Hematopoietic multipotent progenitor cell treated with erythropoietin and hydrocortisone succinate and interleukin-3 and kit ligand, for 17 days (in vitro differentiated cells): ENCODE measurements around the gene PLCB1.
"Not testable (repeated sequence)": the region's sequence is repeated elsewhere in the genome, so short reads cannot be mapped to it uniquely, and the experiment has no call there.

Experiments used
- DNase-seq: peaks from one replicate; pipeline ENCODE4 v3.0.0-alpha.2; 2015; ENCODE audit warnings: low spot score

Gene PLCB1

DNA sequence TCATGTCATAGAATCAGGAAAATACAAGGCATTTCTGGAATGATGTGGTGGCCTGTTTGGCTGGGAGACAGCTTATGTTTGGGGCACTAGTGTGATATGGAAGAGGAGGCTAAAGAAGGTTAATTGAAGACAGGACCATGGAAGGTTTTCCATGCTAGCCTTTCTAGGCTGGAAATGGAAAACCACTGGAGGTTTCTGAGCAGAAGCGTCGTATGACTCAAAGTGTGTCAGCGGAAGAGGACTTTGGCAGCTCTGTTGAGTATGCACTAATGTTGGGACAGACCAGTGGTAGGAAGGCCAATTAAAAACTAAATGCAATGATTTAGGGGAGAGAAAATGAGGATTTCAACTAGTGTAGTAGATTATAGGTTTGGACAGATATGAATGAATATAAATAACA lies 413.1 kb downstream of the PLCB1 start:
- no peak for DNase-seq

DNA sequence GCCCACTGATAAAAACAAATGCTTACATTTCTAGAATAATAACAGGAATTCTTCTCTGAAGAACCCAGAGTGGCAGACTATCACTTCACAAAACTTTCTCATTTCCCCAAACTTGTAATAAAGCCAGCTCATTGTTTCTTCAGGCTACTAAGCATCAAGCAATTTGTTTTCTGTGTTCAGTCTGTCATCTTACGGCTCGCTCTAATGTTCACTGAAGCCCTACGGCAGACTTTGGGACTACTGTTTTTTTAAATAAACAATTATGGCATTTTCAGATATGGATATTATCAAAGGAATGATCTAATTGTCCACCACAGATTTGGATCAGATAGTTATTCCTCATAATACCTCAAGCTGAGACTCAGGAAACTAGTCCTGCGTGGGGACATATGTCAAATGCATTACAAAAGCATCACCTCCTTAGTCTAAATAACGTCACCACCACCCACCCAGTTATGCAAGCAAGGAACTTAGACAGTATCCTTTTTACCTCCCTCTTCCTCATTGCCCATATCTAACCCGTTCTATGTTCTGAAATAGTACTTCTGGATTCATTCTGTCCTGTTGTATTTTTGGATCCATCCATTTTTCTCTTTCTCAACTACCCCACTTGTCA lies 415.1 kb downstream of the PLCB1 start:
- no peak for DNase-seq

DNA sequence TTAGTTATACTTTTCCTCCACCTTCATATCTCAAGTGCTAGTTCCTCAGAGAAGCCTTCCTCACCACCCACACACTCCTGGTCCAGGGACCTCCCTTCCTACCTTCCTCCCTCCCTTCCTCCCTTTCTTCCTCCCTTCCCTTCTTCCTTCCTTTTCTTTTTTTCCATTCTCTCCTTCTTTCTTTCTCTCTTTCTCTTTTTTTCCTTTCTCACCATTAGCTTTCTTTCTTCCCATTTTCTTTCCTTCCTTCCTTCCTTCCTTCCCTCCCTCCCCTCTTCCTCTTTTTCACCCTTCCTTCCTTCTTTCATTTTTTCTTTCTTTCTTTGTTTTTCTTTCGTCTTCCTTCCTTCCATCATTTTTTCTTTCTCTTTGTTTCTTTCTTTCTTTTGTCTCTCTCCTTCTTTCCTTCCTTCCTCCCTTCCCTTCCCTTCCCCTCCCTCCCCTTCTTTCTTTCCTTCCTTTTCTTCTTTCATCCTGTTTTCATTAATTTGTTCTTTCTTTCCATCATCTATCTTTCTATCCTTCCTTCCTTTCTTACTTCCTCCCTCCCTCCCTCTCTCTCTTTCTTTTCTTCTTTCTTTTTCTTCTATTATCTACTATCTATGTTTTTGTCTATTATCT lies 416.0 kb downstream of the PLCB1 start:
- DNase-seq: no peak

DNA sequence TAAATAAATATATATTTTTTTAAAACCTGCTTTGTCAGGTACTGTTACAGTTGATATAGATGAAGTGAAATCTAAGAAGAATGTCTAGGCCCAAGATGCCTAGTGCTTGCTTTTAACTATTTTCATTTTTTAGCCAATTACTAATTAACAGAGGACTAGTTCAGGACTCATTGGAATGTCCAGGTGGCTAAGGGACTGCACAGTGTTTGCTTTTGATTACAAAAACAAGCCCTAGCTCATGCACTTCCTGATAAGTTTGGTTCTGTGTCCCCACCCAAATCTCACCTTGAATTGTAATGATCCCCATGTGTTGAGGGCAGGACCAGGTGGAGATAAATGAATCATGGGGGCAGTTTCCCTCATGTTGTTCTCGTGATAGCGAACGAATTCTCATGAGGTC lies 417.1 kb downstream of the PLCB1 start:
- DNase-seq: no peak

DNA sequence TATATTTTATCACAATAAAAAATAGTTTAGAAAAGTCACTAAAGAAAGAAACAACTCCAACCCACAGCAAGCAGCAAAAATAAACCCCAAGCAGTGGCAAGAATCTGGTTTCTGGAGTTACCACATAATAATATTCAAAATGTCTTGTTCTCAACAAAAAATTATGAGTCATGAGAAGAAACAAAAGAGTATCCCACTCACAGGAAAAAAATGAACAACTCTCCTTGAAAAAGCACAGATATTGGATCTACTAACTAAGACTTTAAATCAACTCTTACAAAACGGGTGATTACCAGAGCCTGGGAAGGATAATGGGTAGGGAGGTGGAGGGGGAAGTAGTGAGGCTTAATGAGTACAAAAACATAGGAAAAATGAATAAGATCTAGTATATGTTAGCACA lies 425.6 kb downstream of the PLCB1 start:
- no peak for DNase-seq

DNA sequence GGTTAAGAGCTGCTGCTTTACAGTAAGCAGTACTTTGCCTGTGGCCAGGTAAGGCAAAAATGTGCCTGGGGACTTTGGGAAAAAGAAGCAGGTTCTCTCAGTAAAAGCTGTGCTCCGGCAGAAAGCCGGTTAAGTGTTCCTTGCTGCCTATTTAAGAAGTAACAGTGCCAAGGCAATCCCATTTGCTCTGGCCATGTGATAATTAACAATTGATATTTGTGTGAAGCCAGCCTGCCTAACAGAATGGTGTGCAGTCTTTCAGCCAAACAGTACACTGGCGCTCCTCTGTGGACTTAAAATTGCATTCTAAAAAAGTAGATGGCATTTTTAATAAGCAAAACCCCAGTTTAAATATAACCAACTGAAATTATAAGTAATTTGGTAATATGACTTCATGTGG lies 430.3 kb downstream of the PLCB1 start:
- DNase-seq: no peak

DNA sequence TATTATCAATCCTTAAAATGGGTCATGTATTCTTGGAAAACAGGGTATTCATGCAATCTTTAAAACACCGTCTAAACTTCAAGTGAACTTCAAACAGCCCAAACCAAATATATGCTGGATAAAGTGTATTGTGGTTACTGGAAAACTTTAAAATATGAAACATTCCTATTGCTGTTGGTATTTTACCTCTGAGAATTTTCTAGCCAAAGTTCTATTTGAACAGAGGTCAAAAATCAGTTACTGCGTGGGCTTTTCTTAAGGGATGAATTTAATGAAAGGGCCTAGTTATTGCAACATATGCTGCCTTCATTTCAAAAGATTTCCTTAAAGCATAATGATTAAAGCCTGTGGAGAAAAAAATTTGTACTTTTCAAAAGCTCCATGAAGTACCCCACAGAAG lies 436.0 kb downstream of the PLCB1 start:
- DNase-seq: no peak

DNA sequence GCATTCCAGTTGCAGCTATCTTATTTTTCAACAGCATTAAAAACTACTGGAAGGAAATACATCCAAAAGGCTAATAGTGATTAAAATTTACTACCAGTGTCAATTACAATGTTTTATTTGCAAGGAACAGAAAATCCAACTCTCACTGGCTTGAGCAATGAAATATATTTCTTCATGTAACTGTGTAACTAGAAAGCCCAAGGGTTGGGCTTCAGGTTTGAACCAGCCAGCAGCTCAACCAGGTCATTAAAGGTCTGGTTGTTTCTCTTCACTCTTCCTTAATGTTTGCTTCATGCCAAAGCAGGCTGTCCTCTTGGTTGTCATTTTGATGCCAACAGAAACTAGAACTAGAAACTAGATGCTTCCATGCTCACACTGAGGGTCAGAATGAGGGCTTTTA lies 437.7 kb downstream of the PLCB1 start:
- DNase-seq: no peak

DNA sequence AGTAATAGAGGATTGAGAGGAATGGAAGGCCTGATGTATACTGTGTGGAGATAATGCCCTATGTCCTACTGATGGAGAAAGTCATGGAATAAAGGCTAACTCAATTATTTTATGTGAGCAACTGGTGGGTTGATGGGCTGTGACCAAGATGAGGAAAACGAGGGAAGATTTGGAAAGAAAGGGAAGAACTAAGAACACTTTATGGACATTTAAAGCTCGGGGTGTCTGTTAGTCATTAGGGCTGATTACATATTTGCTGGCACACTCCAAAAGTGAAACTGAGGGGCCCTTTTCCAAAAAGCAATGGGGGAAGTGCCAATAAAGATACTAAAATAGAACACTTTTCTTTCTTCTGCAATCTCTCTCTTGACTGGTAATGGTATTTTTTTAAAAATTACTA lies 439.5 kb downstream of the PLCB1 start:
- no peak for DNase-seq

DNA sequence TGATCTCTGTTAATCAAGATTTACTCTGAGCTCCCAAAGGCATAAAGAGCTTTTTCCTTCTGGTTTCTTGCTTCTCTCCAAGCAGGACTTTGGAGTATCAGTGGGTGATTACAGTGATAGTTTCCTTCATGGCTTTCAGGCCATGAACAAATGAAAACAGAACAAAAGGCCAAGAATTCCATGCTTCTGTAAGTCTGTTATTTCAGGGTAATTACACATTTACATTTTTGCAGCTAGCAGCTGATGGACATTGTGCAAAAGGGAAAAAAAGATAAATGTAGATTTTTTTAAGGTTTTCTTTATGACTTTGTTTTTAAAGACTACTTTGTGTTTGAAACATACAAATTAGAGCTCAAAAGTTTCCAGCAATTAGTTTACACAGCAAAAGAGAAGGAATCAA lies 441.6 kb downstream of the PLCB1 start:
- DNase-seq: no peak

DNA sequence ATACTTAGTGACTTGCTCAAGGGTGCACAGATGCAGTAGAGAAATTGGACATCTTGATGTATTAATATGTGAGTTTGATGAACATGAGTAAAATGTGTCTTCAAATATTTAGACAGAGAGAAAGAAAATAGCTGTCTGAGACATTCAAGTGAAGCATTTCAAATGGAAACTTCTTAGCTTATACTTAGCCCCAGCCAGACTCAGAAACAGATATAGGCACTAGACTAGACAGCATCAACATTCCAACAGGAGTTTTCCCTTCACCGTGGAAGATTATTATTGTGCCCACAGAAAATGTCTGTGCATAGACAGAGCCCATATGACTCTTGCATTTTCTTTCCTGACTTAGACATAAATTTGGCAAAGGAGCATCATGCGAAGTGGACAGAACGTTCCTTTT lies 443.0 kb downstream of the PLCB1 start:
- no peak for DNase-seq

DNA sequence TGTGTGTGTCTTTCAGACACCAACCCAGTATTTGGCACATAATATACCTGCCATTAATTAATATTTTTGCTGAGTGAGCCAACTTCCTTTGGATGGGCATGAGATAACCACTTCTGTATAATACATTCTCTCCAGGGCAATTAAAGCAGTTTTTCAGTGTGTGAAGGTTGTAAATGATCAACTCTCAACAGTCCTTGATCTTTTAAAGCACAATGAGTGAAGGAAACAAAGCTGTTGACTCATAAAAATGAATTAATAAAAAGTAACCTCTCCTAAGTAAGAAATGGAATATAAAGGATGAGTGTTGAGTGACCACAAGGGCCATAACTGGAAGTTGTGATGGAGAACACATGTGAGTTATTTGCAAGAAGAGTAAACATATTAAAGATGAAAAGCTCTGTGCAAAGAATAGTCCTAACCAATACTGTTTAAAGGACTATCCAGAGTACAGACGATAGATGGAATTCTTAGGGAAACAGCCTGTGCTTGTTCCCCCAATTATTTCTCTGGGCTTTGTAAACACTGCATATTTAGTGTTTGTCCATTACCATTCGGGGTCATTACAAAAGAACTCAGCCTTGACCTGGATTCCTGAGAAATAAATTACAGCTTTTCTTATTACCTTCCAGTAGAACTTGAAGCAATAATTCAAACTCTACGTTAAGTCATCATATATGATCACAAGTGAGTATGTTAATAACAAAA lies 446.2 kb downstream of the PLCB1 start:
- DNase-seq: no peak

DNA sequence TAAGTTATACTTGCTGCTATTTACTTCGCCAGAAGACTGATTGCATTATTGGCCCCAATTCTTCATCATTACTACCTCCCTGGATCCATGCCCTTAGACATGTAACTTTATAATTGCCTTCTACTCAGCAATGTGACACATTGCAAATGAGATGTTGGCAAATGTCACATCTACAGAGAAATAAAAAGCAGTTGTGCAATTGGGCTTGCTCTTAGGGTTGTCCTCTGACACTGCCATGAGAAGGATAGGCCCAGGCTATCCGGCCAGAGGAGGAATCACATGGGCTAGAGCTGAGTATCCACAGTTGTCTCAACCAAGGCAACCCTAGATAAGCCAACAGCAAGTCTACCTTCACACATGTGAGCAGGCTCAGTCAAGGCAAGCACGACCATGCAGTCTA lies 447.0 kb downstream of the PLCB1 start:
- DNase-seq: no peak

DNA sequence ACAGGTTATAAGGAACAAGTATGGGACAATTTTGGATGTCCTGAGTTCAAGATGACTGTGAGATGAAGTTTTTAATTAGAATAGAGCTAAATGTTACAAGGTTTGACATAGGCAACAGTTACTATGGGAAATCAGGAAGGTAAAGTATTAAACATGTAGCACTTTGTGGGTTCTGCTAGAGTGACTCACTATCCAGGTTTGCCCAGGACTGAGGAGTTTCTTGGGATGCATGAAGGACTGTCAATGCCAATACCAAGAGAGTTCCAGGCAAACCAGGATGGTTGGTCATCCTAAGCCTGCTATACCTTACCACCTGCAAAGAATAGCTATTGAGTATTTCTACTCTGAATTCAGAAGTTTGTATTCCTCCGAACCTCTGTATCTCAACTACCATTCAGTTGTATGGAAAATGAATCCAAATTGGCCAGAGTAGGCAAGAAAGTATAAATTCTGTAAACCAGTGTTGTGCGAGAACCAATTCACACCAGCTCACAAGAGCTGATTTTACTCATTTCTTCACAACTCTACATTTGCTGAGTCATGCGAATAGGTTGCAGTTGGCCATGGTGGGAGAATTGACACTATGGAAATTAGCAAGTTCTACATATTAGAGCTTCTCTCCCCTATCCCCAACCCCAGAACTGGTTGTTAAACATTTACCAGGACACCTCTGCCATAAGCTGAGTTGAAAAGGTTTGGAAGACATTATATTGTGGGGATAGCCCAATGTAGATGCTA lies 449.5 kb downstream of the PLCB1 start:
- no peak for DNase-seq

DNA sequence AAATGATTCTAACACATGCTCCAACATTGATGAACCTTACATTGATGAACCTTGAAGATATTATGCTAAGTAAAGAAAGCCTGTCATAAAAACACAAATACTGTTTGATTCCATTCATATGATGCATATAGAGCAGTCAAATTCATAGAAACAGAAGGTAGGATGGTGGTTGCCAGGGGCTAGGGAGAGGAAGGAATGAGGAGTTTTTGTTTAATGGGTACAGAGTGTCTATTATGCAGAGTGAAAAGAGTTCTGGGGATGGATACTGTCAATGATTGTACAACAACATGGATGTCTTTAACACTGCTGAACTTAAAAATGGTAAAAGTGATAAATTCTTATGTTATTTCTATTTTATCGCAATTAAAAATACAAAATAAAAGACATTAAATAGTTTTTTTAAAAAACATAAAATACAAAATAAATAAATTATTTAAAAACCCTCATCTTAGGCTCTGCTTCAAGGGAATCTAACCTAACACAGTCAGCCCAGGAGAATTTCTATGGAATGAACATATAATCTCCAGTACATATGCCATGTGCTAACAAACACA lies 451.0 kb downstream of the PLCB1 start:
- DNase-seq: no peak

DNA sequence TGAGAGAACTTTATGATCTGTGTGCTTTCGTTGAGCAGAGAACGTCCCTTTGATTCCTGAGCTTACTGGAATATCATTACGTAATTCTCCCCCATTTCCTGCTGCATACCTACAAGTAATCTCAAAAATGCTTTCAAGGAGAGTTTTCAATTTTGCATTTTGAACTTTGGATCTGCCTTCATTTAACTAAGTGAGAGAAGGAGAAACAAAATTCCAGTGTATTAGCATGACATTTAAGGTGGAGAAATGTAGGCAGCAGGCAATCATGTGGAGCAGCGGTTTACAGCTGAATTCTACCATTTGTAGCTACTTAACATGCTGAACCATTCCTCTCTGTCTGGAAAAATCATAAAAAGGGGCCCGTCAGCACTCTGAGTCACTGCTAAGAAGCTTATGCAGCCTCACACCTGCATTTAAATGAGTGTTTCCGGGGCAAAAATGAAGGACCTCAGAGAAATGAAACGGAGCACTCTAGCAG lies 451.5 kb downstream of the PLCB1 start:
- DNase-seq: no peak

DNA sequence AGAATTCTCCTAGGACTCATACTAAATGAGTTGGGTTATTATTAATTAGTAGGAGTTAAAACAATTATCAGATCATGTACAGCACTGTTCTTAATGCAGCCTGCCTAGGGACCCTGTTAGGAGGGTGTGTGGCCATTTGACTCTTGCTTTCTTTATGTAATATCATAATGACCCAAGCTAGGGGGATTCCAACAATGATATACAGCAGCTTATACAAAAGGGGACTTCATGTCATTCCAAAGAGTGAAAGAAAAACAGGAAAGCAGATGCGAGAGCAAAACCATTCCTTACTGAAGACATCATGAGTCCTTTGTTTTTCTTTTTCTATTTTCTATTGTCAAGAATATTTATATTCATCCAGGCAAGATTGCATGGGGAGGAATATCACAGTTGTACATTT lies 455.2 kb downstream of the PLCB1 start:
- DNase-seq: no peak

DNA sequence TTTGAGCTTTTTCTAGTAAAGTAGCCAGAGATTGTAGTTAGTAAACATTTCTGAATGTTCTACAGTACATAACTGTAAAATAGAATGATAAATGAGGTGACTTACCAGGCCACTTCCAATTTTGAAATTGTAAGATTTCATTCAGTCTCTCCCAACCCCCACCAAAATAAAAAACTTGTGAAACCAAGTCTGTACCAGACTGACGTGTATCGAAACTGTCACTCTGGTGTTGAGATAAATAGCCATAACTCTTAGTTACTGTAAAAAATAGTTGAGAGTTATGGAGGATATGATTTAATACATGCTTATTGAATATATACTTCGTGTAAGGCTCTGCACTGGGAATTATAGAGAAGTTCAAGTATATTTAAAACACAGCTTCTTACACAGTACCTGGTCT lies 455.7 kb downstream of the PLCB1 start:
- no peak for DNase-seq

DNA sequence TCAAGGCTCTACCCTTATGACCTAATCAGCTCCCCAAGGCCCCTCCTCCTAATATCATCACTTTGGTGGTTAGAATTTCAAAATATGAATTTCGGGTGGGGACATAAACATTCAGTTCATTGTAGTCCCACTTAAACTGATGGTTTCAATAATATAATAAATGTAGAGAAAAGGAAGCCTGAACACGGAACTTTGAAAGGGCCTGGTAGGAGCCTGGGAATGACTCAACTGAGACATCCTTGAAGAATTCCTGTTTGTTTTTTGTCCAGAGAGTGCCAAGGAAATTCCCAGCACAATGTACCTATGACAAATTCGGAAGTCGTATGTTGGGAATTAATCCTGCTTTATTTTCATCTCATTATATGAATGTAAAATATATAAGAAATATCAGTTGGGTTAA lies 457.9 kb downstream of the PLCB1 start:
- DNase-seq: no peak

DNA sequence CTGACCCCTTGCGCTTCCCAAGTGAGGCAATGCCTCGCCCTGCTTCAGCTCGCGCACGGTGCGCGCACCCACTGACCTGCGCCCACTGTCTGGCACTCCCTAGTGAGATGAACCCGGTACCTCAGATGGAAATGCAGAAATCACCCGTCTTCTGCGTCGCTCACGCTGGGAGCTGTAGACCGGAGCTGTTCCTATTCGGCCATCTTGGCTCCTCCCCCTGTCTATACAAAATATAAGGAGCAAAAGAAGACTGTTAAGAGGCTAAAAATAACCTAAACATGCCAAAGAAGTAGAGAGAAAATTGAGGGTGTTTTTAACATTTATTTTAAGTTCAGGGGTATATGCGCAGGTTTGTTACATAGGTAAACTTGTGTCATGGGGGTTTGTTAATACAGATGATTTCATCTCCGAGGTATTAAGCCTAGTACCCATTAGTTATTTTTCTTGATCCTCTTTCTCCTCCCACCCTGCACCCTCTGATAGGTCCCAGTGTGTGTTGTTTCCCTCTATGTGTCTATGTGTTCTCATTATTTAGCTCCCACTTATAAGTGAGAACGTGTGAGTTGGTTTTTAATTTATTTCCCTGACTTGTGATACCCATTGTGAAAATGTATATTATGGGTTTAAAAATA lies 469.0 kb downstream of the PLCB1 start:
- DNase-seq: not testable (repeated sequence)

DNA sequence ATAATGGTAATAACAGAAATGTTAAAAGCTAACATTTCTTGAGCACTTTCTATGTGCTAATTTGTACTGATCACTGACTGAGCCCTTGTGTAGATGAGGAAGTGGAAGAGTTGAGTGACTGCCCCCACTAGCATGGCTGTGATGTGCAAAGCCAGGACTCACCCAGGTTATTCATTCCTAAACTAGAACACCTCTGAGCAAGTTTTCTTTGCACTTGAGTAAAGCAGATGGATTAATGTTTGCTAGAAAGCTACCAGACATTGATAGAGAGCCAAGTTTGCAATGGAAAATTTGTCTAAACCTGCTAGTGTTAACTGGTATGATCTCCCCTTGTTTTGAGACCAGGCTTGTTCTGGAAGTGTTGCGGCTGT lies 469.5 kb downstream of the PLCB1 start:
- no peak for DNase-seq
